Activated T-helper 17 cell treated with anti-CD3 and anti-CD28 coated beads, Interleukin-2, amount 50 U/mL, for 72 hours (primary cell): ENCODE measurements around the gene CDH22. TPM values are rescaled to one million over a fixed set of nuclear protein-coding genes. Genes with fewer than 3 reads are reported as not detected.

Experiments used
- ATAC-seq: fragments of 150-1000 bp; cut with Tn5 transposase; replicated peaks from 2 replicates; pipeline ENCODE4 v1.10.0; 2021; ENCODE audit warnings: mild to moderate bottlenecking, moderate library complexity
- H3K27ac Mint-ChIP-seq: one replicate; pipeline ENCODE4 v1.8.0; 2022; ENCODE audit warnings: mixed read lengths
- H3K27me3 Mint-ChIP-seq: one replicate; pipeline ENCODE4 v1.8.0; 2022; ENCODE audit warnings: mixed read lengths
- H3K36me3 Mint-ChIP-seq: one replicate; pipeline ENCODE4 v1.8.0; 2022; ENCODE audit warnings: low read depth, mild to moderate bottlenecking, mixed read lengths
- H3K4me1 Mint-ChIP-seq: one replicate; pipeline ENCODE4 v1.8.0; 2022; ENCODE audit warnings: mixed read lengths
- H3K4me3 Mint-ChIP-seq: one replicate; pipeline ENCODE4 v1.8.0; 2022; ENCODE audit warnings: mild to moderate bottlenecking, mixed read lengths
- H3K9me3 Mint-ChIP-seq: one replicate; pipeline ENCODE4 v1.8.0; 2022; ENCODE audit warnings: mixed read lengths
- total RNA-seq, 2 donors: library from RNA; stranded (reverse); gene quantifications; one replicate each; pipeline ENCODE4 v1.2.3, GENCODE V29; 2022

The CDH22 gene
- total RNA-seq, 2 donors from 2014 or later: not detected

DNA sequence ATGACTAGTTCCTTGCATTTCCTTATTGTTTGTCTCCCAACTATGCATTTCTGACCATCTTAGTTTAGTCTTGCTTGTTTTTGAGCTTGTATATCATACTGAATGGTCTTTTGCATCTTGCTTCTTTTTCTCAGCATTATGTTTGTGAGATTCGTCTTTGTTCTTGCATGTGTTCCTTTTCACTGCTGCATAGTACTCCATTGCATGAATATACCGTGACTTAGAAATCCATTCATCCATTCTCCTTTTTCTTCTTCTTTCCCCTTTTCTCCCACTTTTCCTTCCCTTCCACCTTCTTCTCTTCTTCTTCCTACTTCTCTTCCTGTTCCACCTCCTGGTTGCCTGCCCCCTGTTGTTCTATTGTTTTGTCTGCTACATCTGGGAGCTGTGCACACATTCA lies 42.8 kb downstream of the CDH22 start:
- Mint-ChIP-seq H3K4me1 (no peaks in the 10 kb centered on the region), H3K9me3 (no peaks in the 10 kb centered on the region), H3K36me3 (no peaks in the 10 kb centered on the region), H3K4me3 (no peak overlapping the region), H3K27ac (no peak overlapping the region), H3K27me3 (peaks cover 38% of the 10 kb centered on the region)
- ATAC-seq: no peak

GRCh38 chr20:46264391-46265266 lies 43.7 kb downstream of the CDH22 start:
- peaks cover 35% of the 10 kb centered on the region for H3K27me3 Mint-ChIP-seq
- H3K9me3 Mint-ChIP-seq: no peaks in the 10 kb centered on the region
- no peaks in the 10 kb centered on the region for H3K36me3 Mint-ChIP-seq
- H3K4me1 Mint-ChIP-seq: no peaks in the 10 kb centered on the region
- no peak overlapping the region for H3K27ac Mint-ChIP-seq
- no peak for ATAC-seq
- H3K4me3 Mint-ChIP-seq: no peak overlapping the region

- no peaks in the 10 kb centered on the region for H3K9me3 Mint-ChIP-seq
- no peak overlapping the region for H3K4me3 Mint-ChIP-seq
- no peak for ATAC-seq
- H3K27ac Mint-ChIP-seq: no peak overlapping the region
- H3K27me3 Mint-ChIP-seq: peaks cover 36% of the 10 kb centered on the region
- no peaks in the 10 kb centered on the region for H3K36me3 Mint-ChIP-seq
- no peaks in the 10 kb centered on the region for H3K4me1 Mint-ChIP-seq
These were observed 46.6 kb downstream of the CDH22 start for GRCh38 chr20:46261456-46262253.

DNA sequence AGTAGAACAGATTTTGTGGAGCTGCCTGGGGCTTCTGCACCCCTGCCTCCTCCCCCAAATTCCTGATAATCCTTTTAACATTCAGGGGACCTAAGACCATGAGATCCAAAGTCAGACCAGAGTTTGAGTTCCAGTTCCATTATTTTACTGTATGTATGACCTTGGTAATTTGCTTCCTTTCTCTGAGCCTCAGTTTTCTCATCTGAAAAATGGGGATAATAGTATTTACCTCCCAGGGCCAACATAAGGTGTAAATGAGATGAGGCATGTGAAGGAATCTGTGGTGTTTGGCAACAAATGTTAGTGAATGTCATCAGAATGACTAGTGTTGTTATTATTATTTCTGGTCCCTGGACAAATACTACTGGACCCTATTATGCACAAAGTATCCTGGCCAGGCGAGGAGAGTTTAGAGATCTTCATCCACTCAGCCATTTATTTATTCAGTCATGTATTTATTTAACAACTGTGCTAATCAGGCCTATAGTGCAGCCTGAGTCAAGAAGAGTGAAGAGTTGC lies 47.3 kb downstream of the CDH22 start:
- Mint-ChIP-seq H3K36me3 (no peaks in the 10 kb centered on the region), H3K27me3 (peaks cover 30% of the 10 kb centered on the region), H3K27ac (no peak overlapping the region), H3K9me3 (no peaks in the 10 kb centered on the region), H3K4me1 (no peaks in the 10 kb centered on the region), H3K4me3 (no peak overlapping the region)
- no peak for ATAC-seq

DNA sequence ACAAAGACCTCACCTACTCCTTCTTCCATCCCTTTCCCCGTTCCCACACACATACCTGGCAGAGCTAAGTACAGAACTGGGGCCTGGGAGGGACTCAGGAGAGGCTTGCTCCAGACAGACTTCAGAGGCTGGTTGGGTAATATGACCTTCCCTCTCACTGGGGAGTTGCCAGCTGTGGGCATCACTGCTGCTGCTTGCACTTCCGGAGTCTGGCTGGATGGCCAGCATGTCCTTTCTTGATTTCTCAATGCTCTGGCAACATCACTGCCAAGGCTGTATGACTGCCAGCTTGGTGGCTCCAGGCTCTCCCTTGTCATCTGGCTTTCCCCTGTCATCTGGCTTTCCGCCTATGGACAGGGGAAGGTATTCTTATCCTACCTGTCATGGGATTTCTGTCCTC lies 47.8 kb downstream of the CDH22 start:
- H3K4me1 Mint-ChIP-seq: no peaks in the 10 kb centered on the region
- H3K36me3 Mint-ChIP-seq: no peaks in the 10 kb centered on the region
- no peak for ATAC-seq

DNA sequence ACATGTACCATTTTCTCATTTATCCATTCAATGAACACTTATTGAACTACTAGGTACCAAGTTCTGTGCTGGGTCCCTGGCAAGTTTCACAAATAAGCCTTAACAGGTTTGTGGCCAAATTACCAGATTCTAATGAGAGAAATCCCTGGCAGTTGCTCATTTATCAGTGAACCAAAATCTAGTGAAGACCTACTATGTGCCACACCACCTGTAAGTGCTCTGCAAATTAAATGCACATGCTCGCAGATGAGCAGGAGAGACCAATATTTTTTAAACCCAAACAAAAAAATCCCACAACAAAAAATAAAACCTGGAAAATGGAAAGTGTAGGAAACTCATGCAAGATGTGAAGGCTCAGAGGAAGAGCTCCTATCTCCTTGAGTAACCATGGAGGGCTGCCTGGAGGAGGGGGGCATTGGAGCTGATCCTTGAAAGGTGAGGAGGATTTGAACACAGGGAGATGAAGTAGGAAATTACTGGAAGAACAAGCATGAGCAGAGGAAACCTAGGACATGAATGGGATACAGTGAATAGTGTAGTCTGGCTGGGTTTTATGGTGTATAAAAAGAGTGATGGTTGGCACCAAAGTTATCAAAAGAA lies 48.9 kb downstream of the CDH22 start:
- peaks cover 28% of the 10 kb centered on the region for H3K27me3 Mint-ChIP-seq
- ATAC-seq: no peak
- no peaks in the 10 kb centered on the region for H3K9me3 Mint-ChIP-seq
- H3K27ac Mint-ChIP-seq: no peak overlapping the region
- H3K4me3 Mint-ChIP-seq: no peak overlapping the region
- no peaks in the 10 kb centered on the region for H3K4me1 Mint-ChIP-seq
- H3K36me3 Mint-ChIP-seq: no peaks in the 10 kb centered on the region

More for the DNA sequence above, 47.8 kb downstream of the CDH22 start:
- no peak overlapping the region for H3K4me3 Mint-ChIP-seq
- H3K27ac Mint-ChIP-seq: no peak overlapping the region
- H3K9me3 Mint-ChIP-seq: no peaks in the 10 kb centered on the region
- peaks cover 26% of the 10 kb centered on the region for H3K27me3 Mint-ChIP-seq

DNA sequence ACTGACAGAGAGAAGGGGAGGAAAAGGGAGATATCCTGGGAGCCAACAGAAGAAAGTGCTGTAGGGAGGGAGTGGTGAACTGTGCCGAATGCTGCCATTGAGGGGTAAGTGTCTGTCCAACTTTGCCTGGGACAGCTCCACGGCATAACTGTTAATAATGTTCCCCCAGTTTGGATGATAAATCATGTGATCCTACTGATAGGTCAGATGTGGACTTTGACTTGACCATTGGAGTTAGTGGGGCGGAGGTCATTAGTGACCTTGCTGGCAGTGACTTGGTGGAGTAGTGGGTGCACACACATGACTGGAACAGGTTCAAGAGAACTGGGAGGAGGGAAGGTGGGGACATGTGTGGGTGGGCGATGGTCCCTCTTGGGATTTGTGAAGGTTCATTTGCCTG lies 50.4 kb downstream of the CDH22 start:
- Mint-ChIP-seq H3K27me3 (peaks cover 25% of the 10 kb centered on the region), H3K9me3 (no peaks in the 10 kb centered on the region), H3K4me1 (no peaks in the 10 kb centered on the region), H3K4me3 (no peak overlapping the region), H3K36me3 (no peaks in the 10 kb centered on the region), H3K27ac (no peak overlapping the region)
- ATAC-seq: no peak

- H3K4me3 Mint-ChIP-seq: no peak overlapping the region
- H3K27me3 Mint-ChIP-seq: peaks cover 37% of the 10 kb centered on the region
- H3K4me1 Mint-ChIP-seq: no peaks in the 10 kb centered on the region
- no peak for ATAC-seq
- no peaks in the 10 kb centered on the region for H3K9me3 Mint-ChIP-seq
- no peak overlapping the region for H3K27ac Mint-ChIP-seq
- H3K36me3 Mint-ChIP-seq: no peaks in the 10 kb centered on the region
These were observed 52.0 kb downstream of the CDH22 start for GRCh38 chr20:46256293-46256692.

DNA sequence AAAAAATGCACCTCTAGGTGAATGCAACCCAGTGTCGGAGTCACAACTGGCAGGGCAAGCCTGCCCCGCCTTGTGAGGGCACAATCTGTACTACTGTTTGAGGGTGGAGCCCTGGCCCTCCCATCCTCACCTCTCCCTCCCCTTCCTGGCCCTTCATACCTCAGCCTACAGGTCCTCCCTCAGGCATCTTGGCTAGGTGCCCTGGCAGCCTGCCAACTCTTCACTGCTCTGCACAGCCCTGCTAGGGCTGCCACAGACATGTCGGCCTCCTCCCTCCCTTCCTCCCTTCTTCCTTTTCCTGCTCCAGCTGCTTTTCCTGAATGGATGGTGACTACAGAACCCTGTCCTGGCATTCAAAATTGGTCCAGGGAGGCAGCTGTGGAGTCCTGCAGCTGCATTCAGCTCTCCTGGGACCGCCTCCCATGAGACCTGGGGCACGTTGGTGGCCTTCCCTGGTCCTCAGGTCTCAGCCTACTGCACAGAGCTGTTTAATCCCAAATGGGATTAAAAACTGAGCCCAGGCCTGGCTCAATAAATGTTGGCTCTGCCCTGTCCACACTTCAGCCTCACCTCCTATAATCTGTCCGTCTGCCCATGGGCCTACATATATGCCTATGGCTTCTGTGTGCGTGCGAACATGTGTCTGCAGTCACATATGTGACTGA lies 52.7 kb downstream of the CDH22 start:
- Mint-ChIP-seq H3K4me1 (no peaks in the 10 kb centered on the region), H3K36me3 (no peaks in the 10 kb centered on the region), H3K27me3 (peaks cover 39% of the 10 kb centered on the region), H3K4me3 (no peak overlapping the region), H3K9me3 (no peaks in the 10 kb centered on the region), H3K27ac (no peak overlapping the region)
- no peak for ATAC-seq

DNA sequence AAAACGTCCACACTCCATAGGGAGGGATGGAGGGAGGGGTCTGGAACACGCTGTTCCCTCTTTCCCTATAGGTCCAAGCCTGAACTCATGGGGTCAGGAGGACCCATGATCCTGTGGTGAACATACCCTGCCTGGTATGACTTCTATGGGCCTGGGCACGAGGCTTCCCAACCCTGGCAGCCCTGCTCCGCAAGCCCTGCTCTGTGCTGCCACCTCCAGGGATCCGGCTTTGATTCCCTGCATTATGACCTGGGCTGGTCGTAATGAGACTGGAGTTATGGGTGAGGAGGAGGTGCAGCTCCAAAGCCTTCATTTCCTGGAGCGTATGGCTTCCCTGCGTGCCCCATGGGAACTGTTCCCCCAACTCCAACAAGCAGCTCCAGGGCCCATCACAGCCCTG lies 54.9 kb downstream of the CDH22 start:
- no peak overlapping the region for H3K27ac Mint-ChIP-seq

DNA sequence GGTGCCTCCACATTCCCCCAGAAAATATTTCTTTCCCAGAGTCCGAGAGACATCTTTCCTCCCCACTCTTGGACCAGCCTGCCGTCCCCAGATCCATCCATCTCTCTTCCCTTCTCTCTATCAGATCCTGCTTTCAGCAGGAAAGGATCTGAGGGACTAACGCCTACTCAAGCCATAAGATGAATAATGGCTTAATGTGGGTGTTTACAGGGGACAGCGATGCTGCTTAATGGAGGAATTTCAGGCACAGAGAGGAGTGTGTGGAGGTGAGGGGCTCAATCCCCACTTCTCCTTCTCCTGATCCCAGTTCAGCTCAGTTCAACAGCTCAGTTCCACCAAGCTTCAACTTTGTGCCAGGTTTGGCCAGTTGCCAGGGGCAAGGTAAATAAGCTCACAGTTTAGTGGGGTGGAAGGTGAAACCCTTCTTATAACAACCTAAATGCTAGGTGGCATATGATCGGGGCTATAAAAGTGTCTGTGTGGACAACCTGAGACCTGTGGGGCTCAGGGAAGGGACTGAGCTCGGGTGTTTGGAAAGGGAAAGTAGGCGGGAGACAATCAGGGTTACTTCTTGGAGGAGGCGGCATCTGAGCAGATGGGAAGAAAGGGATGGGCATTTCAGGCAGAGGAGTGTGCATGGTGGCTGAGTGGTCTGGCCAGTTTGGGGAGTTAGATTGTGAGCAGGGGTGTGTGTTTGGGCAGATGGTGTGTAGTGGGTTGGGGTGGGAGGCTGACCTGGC lies 55.8 kb downstream of the CDH22 start:
- no peak overlapping the region for H3K4me3 Mint-ChIP-seq
- H3K4me1 Mint-ChIP-seq: peaks cover 4% of the 10 kb centered on the region
- no peaks in the 10 kb centered on the region for H3K9me3 Mint-ChIP-seq
- H3K36me3 Mint-ChIP-seq: no peaks in the 10 kb centered on the region
- H3K27me3 Mint-ChIP-seq: peaks cover 53% of the 10 kb centered on the region
- ATAC-seq: no peak
- no peak overlapping the region for H3K27ac Mint-ChIP-seq

More for the DNA sequence above, 54.9 kb downstream of the CDH22 start:
- H3K4me1 Mint-ChIP-seq: peaks cover 4% of the 10 kb centered on the region
- H3K9me3 Mint-ChIP-seq: no peaks in the 10 kb centered on the region
- no peaks in the 10 kb centered on the region for H3K36me3 Mint-ChIP-seq
- peaks cover 48% of the 10 kb centered on the region for H3K27me3 Mint-ChIP-seq
- H3K4me3 Mint-ChIP-seq: no peak overlapping the region
- no peak for ATAC-seq

GRCh38 chr20:46251211-46251673 lies 57.1 kb downstream of the CDH22 start:
- no peak overlapping the region for H3K4me3 Mint-ChIP-seq
- no peak overlapping the region for H3K27ac Mint-ChIP-seq

GRCh38 chr20:46250772-46251171 lies 57.5 kb downstream of the CDH22 start:
- Mint-ChIP-seq H3K36me3 (no peaks in the 10 kb centered on the region), H3K27me3 (peaks cover 64% of the 10 kb centered on the region), H3K4me3 (no peak overlapping the region), H3K27ac (no peak overlapping the region), H3K9me3 (no peaks in the 10 kb centered on the region), H3K4me1 (peaks cover 11% of the 10 kb centered on the region)
- no peak for ATAC-seq

More at GRCh38 chr20:46251211-46251673, 57.1 kb downstream of the CDH22 start:
- no peaks in the 10 kb centered on the region for H3K9me3 Mint-ChIP-seq
- no peaks in the 10 kb centered on the region for H3K36me3 Mint-ChIP-seq
- H3K4me1 Mint-ChIP-seq: peaks cover 10% of the 10 kb centered on the region
- H3K27me3 Mint-ChIP-seq: peaks cover 64% of the 10 kb centered on the region
- no peak for ATAC-seq
